Smooth muscle cell (in vitro differentiated cells): ENCODE data around the gene COX11. TPM values are rescaled to one million over a fixed set of nuclear protein-coding genes. Genes with fewer than 3 reads are reported as not detected.

ENCODE experiments used
- DNase-seq: peaks from one replicate; lab custom pipeline; 2025; ENCODE audit not compliant: unreplicated experiment; lab: John Stamatoyannopoulos, UW
- H2AFZ ChIP-seq: fragments of 200-600 bp; sonication (generic); 2 replicates; pipeline ENCODE4 v1.6.0; 2016; ENCODE audit warnings: antibody characterized with exemption, low read depth, mild to moderate bottlenecking
- H3F3A ChIP-seq: fragments of 200-600 bp; sonication (generic); 2 replicates; pipeline ENCODE4 v1.6.0; 2017; ENCODE audit warnings: antibody characterized with exemption, low read depth
- H3K27ac ChIP-seq: fragments of 200-600 bp; sonication (generic); 2 replicates; pipeline ENCODE4 v1.5.1; 2016; ENCODE audit warnings: low read depth, mild to moderate bottlenecking
- H3K27me3 ChIP-seq: fragments of 200-600 bp; sonication (generic); 2 replicates; pipeline ENCODE4 v1.6.1; 2016; ENCODE audit warnings: low read depth, mild to moderate bottlenecking
- H3K36me3 ChIP-seq: fragments of 200-600 bp; sonication (generic); 2 replicates; pipeline ENCODE4 v1.5.1; 2016; ENCODE audit warnings: low read depth
- H3K4me1 ChIP-seq: fragments of 200-600 bp; sonication (generic); 2 replicates; pipeline ENCODE4 v1.5.1; 2016; ENCODE audit warnings: low read depth
- H3K4me2 ChIP-seq: fragments of 200-600 bp; sonication (generic); 2 replicates; pipeline ENCODE4 v1.6.0; 2016; ENCODE audit warnings: mild to moderate bottlenecking
- H3K4me3 ChIP-seq: fragments of 200-600 bp; sonication (generic); 2 replicates; pipeline ENCODE4 v1.5.1; 2016; ENCODE audit warnings: mild to moderate bottlenecking
- H3K79me2 ChIP-seq: fragments of 200-600 bp; sonication (generic); 2 replicates; pipeline ENCODE4 v1.6.0; 2016; ENCODE audit warnings: low read depth, mild to moderate bottlenecking
- H3K9ac ChIP-seq: fragments of 200-600 bp; sonication (generic); 2 replicates; pipeline ENCODE4 v1.6.0; 2016; ENCODE audit warnings: low read depth
- H3K9me3 ChIP-seq: fragments of 200-600 bp; sonication (generic); replicated peaks from 2 replicates; pipeline ENCODE4 v1.5.1; 2016; ENCODE audit warnings: low read depth
- H4K20me1 ChIP-seq: fragments of 200-600 bp; sonication (generic); 2 replicates; pipeline ENCODE4 v1.6.0; 2016; ENCODE audit warnings: low read depth
- WGBS: methylation state at CpG from one replicate; pipeline ENCODE4 v1.1.7; 2016; ENCODE audit warnings: low lambda C conversion rate; 5-methylcytosine and 5-hydroxymethylcytosine counted together
- polyA plus RNA-seq: library from polyadenylated mRNA; unstranded; fragments of >200 nt; fragmentation: Nextera tagmentation; extraction: Ambion mirVana; gene quantifications from 2 replicates; pipeline ENCODE4 v1.2.1, GENCODE V29; 2016
- total RNA-seq: library from RNA; depleted of rRNA; stranded (reverse); fragments of >200 nt; gene quantifications from 2 replicates; pipeline ENCODE4 v1.2.3, GENCODE V29; 2014
- TF ChIP-seq, protein P1 (sequence below): fragments of 200-600 bp; sonication (generic); IDR thresholded peaks from 2 replicates; pipeline ENCODE4 v1.5.1; 2017; ENCODE audit warnings: borderline replicate concordance, mild to moderate bottlenecking, antibody characterized with exemption; ENCODE audit not compliant: insufficient read depth, poor library complexity, severe bottlenecking

Gene COX11
- total and polyA plus RNA-seq, 2 experiments from 2014 or later = 30.5 to 38.9 TPM

- no peaks in the 10 kb centered on the region for H3K36me3 ChIP-seq
- H3K27me3 ChIP-seq = no peaks in the 10 kb centered on the region
- WGBS = 94% methylated on average over 1 of the region's 1 CpG
- DNase-seq = no peak
- peaks cover 2% of the 10 kb centered on the region for H3K79me2 ChIP-seq
- no peak overlapping the region for H2AFZ ChIP-seq
- no peak overlapping the region for H3K27ac ChIP-seq
- no peaks in the 10 kb centered on the region for H3K4me1 ChIP-seq
- no peak overlapping the region for H3K9ac ChIP-seq
- peaks cover 13% of the 10 kb centered on the region for H4K20me1 ChIP-seq
- peaks cover 1% of the 10 kb centered on the region for H3K9me3 ChIP-seq
- H3K4me3 ChIP-seq = no peak overlapping the region
- no peak overlapping the region for H3K4me2 ChIP-seq
- TF ChIP-seq, protein P1, sequence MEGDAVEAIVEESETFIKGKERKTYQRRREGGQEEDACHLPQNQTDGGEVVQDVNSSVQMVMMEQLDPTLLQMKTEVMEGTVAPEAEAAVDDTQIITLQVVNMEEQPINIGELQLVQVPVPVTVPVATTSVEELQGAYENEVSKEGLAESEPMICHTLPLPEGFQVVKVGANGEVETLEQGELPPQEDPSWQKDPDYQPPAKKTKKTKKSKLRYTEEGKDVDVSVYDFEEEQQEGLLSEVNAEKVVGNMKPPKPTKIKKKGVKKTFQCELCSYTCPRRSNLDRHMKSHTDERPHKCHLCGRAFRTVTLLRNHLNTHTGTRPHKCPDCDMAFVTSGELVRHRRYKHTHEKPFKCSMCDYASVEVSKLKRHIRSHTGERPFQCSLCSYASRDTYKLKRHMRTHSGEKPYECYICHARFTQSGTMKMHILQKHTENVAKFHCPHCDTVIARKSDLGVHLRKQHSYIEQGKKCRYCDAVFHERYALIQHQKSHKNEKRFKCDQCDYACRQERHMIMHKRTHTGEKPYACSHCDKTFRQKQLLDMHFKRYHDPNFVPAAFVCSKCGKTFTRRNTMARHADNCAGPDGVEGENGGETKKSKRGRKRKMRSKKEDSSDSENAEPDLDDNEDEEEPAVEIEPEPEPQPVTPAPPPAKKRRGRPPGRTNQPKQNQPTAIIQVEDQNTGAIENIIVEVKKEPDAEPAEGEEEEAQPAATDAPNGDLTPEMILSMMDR = no peak
- no peaks in the 10 kb centered on the region for H3F3A ChIP-seq
Measured at GRCh38 chr17:54985476-54985875, 17.0 kb upstream of the COX11 start.

DNA sequence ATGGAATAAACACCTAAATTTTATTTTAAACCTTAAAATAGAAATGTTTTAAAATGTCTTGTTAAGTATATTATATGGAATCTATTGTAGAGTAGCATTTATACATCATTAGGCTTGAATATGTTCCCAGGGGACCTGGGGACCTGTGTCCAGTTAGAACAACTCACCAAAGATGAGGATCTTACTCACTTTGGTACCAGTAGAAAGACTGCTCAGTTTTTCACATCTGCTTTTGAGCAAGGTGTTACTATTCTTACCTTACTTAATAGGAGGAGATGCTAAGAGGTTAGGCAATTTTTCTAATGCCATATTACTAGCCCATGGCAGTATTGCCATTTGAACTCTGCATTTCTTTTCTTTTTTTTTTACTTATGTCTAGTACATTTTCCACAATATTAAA is 14.8 kb upstream of the COX11 start:
- Histone ChIP-seq H3K79me2 (peaks cover 20% of the 10 kb centered on the region), H3K36me3 (no peaks in the 10 kb centered on the region), H4K20me1 (peaks cover 13% of the 10 kb centered on the region), H3K9me3 (peaks cover 10% of the 10 kb centered on the region), H3K9ac (no peak overlapping the region), H3K27me3 (no peaks in the 10 kb centered on the region), H3K4me3 (no peak overlapping the region), H3K4me1 (no peaks in the 10 kb centered on the region), H3K27ac (no peak overlapping the region), H3K4me2 (no peak overlapping the region), H3F3A (no peaks in the 10 kb centered on the region), H2AFZ (no peak overlapping the region)
- no peak for DNase-seq
- TF ChIP-seq, protein P1 = no peak

- peaks cover 24% of the 10 kb centered on the region for H3K79me2 ChIP-seq
- peaks cover 13% of the 10 kb centered on the region for H4K20me1 ChIP-seq
- no peak overlapping the region for H3K4me2 ChIP-seq
- TF ChIP-seq, protein P1 = no peak
- peaks cover 10% of the 10 kb centered on the region for H3K9me3 ChIP-seq
- no peak overlapping the region for H3K9ac ChIP-seq
- no peaks in the 10 kb centered on the region for H3K4me1 ChIP-seq
- no peaks in the 10 kb centered on the region for H3K27me3 ChIP-seq
- no peak overlapping the region for H3K4me3 ChIP-seq
- H2AFZ ChIP-seq = no peak overlapping the region
- no peak overlapping the region for H3K27ac ChIP-seq
- no peak for DNase-seq
- H3K36me3 ChIP-seq = no peaks in the 10 kb centered on the region
- H3F3A ChIP-seq = no peaks in the 10 kb centered on the region
Measured at GRCh38 chr17:54982399-54982798, 13.9 kb upstream of the COX11 start.

DNA sequence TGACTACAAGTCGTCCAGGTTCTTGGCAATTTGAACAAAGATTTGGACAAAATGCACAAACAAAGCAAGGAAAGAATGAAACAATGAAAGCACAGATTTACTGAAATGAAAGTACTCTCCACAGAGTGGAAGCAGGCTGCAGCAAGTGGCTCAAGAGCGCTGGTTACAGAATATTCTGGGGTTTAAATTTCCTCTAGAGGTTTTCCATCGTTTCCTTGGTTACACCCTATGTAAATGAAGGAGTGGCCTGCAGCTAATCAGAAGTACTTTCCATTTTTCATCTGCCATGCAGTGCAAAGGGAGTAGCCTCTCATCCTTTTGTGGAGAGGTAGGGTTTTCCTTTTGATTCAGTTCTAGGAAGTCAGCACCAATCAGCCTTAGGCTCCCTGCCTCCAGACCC is 11.9 kb upstream of the COX11 start:
- no peak overlapping the region for H3K27ac ChIP-seq
- H3K4me3 ChIP-seq = no peak overlapping the region
- peaks cover 36% of the 10 kb centered on the region for H3K79me2 ChIP-seq
- 94% methylated on average over 3 of the region's 3 CpGs for WGBS
- H2AFZ ChIP-seq = no peak overlapping the region
- no peaks in the 10 kb centered on the region for H3K4me1 ChIP-seq
- H3K9me3 ChIP-seq = peaks cover 10% of the 10 kb centered on the region
- H3K36me3 ChIP-seq = no peaks in the 10 kb centered on the region
- DNase-seq = no peak
- no peaks in the 10 kb centered on the region for H3F3A ChIP-seq
- no peaks in the 10 kb centered on the region for H3K27me3 ChIP-seq
- TF ChIP-seq, protein P1 = no peak
- no peak overlapping the region for H3K4me2 ChIP-seq
- no peak overlapping the region for H3K9ac ChIP-seq
- peaks cover 13% of the 10 kb centered on the region for H4K20me1 ChIP-seq
